Mucosa of stomach (tissue), 1 donor: Measurements from ENCODE around the gene FCGR3A.
"Not testable (repeated sequence)": the region's sequence is repeated elsewhere in the genome, so short reads cannot be mapped to it uniquely, and the experiment has no call there.

Experiments used
- H3K27me3 ChIP-seq: one replicate; pipeline ENCODE4 v1.7.0; 2013; ENCODE audit warnings: mild to moderate bottlenecking, low read length; ENCODE audit not compliant: control insufficient read depth, insufficient read depth
- H3K36me3 ChIP-seq: one replicate; pipeline ENCODE4 v1.7.0; 2013; ENCODE audit warnings: low read length; ENCODE audit not compliant: control insufficient read depth, insufficient read depth
- H3K4me1 ChIP-seq: one replicate; pipeline ENCODE4 v1.7.0; 2013; ENCODE audit warnings: mild to moderate bottlenecking, low read length; ENCODE audit not compliant: control insufficient read depth, insufficient read depth
- H3K4me3 ChIP-seq: one replicate; pipeline ENCODE4 v1.7.0; 2013; ENCODE audit warnings: low read length
- H3K9ac ChIP-seq: one replicate; pipeline ENCODE4 v1.7.0; 2013; ENCODE audit warnings: mild to moderate bottlenecking, low read length, moderate library complexity
- H3K9me3 ChIP-seq: one replicate; pipeline ENCODE4 v1.7.0; 2013; ENCODE audit warnings: mild to moderate bottlenecking, low read length, moderate library complexity; ENCODE audit not compliant: control insufficient read depth
- donor health status: Pancreatic carcinoma.

FCGR3A gene

DNA sequence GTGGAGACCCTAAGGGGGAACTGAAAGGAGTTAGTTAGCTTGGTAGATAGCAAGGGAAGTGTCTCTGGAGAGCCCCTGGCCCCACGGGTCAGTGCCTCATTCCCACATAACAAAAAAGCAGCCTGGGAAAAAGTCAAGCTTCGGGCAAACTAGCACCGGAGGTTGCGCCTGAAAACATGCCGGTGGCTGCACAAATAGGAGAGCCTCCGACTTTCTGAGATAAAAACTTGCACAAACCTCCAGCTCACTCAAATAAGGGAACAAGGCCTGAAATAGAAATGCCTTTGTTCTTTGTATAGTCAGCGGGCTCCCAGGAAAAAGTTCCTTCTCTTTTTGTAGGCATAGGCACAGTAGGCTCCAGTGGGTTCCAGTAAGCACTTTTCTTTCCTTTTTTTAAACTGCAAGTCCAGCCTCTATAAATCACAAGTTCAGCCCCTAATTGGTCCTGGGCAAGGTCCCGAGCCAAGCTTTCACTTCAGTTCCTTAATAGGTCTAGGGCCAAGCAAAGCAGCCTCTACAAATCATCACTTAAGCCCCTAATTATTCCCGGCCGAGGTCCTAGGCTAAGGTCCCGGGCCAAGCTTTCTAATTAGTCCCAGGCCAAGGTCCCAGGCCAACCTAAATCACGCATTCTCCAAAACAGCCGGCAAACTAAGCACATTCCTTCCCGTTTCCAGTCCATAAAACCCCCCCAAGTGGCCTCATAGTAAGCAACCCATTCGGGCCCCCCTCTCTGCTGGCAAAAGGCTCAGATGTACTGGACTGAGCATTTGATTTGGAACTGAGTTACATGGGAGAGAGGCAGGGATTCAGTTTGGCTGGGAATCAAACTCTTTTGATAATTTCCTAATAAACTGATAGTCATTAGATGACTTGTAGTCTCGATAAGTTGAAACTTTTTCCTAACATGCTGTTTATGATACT lies 16.7 kb downstream of the FCGR3A start:
- H3K4me1 ChIP-seq, H3K9ac ChIP-seq, H3K27me3 ChIP-seq, H3K36me3 ChIP-seq, H3K9me3 ChIP-seq, H3K4me3 ChIP-seq: not testable (repeated sequence)

DNA sequence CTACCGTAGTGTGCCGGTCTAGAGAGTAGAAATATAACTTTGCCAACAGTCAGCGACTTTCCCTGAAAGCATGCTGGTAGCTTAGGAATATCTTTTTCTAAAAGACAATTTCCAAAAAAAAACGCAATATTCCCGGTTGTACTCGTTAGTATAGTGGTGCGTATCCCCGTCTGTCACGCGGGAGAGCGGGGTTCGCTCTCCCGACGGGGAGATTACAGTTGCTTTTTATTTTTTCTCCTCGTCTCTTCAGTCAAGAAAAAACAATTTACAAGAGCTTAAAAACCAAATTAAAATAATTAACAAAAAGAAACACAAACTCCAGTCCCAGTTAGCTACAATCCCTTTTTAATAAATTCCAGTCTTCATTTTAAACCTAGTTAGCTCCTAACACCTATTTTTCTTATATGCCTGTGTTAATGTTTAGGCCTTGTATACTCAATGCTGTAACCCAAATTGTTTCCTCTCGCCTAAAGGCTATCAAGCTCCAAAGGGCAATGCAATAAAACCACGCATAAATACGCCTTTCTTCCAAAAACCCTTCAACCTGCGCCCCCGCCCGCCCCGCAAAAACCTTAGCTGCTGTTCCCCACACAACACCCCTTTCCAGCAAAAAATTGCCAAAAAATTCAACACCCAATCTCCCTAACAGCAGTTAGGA lies 17.5 kb downstream of the FCGR3A start:
- no peak overlapping the region for H3K9ac ChIP-seq
- peaks cover 4% of the 10 kb centered on the region for H3K27me3 ChIP-seq
- H3K36me3 ChIP-seq: no peaks in the 10 kb centered on the region
- no peak overlapping the region for H3K4me3 ChIP-seq
- peaks cover 5% of the 10 kb centered on the region for H3K4me1 ChIP-seq
- H3K9me3 ChIP-seq: no peaks in the 10 kb centered on the region

GRCh38 chr1:161530671-161531641 lies 18.7 kb downstream of the FCGR3A start:
- Histone ChIP-seq H3K9ac (peak overlapping the region; percentile 61), H3K4me3 (peak overlapping the region; percentile 56)
- not testable (repeated sequence) for H3K36me3 ChIP-seq, H3K27me3 ChIP-seq, H3K4me1 ChIP-seq, H3K9me3 ChIP-seq

DNA sequence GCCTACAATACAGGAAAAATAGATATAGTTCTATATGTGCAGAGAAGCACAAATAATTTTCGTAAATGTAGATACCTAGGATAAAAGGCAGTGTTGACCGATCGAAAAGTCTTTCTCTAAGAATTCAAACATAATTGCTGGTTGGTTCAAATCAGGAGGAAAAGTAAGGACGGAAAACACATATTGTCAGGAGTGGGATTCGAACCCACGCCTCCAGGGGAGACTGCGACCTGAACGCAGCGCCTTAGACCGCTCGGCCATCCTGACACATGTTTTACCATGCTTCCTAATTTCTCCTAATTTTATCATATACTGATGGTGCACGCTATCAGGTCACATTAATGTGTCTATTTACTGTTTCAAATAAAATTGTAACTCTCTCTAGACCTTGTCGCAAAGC lies 19.5 kb downstream of the FCGR3A start:
- not testable (repeated sequence) for H3K9me3 ChIP-seq, H3K9ac ChIP-seq, H3K27me3 ChIP-seq, H3K4me3 ChIP-seq, H3K36me3 ChIP-seq, H3K4me1 ChIP-seq

DNA sequence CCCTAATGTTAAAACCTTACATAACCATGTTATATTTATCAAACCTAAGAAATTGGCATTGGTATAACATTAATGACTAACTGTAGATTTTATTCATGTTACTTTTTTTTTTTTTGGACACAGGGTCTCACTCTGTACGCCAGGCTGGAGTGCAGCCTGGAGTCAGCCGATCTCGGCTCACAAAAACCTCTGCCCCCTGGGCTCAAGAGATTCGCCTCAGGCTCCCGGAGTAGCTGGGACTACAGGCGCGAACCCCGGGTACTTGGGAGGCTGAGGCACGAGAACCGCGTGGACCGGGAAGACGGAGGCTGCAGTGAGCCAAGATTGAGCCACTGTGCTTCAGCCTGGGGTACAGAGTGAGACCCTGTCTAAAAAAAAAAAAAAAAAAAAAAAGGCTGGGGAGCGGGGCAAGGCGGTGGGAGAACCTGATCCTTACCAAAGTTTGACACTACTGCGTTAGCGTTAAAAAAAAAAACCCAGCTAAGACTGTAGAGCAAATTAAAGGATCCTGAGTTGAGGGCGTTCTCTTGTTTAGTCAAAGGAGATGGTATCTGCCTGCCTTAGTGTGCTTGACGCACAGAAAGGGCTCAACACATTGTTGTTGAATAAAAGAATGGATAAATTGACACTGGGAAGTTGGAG lies 20.0 kb downstream of the FCGR3A start:
- not testable (repeated sequence) for H3K36me3 ChIP-seq, H3K27me3 ChIP-seq, H3K4me1 ChIP-seq, H3K9ac ChIP-seq, H3K4me3 ChIP-seq, H3K9me3 ChIP-seq

- not testable (repeated sequence) for H3K27me3 ChIP-seq
Measured at GRCh38 chr1:161528550-161528949, 21.1 kb downstream of the FCGR3A start.

GRCh38 chr1:161525918-161526317 lies 23.7 kb downstream of the FCGR3A start:
- not testable (repeated sequence) for H3K27me3 ChIP-seq, H3K4me3 ChIP-seq, H3K9ac ChIP-seq, H3K4me1 ChIP-seq, H3K9me3 ChIP-seq, H3K36me3 ChIP-seq

More at GRCh38 chr1:161528550-161528949, 21.1 kb downstream of the FCGR3A start:
- H3K4me3 ChIP-seq, H3K9ac ChIP-seq, H3K4me1 ChIP-seq, H3K36me3 ChIP-seq, H3K9me3 ChIP-seq: not testable (repeated sequence)

DNA sequence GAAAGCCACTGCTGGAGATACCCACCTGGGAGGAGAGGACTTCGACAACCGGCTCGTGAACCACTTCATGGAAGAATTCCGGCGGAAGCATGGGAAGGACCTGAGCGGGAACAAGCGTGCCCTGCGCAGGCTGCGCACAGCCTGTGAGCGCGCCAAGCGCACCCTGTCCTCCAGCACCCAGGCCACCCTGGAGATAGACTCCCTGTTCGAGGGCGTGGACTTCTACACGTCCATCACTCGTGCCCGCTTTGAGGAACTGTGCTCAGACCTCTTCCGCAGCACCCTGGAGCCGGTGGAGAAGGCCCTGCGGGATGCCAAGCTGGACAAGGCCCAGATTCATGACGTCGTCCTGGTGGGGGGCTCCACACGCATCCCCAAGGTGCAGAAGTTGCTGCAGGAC lies 24.3 kb downstream of the FCGR3A start:
- not testable (repeated sequence) for H3K9me3 ChIP-seq, H3K36me3 ChIP-seq, H3K9ac ChIP-seq, H3K27me3 ChIP-seq, H3K4me3 ChIP-seq, H3K4me1 ChIP-seq

DNA sequence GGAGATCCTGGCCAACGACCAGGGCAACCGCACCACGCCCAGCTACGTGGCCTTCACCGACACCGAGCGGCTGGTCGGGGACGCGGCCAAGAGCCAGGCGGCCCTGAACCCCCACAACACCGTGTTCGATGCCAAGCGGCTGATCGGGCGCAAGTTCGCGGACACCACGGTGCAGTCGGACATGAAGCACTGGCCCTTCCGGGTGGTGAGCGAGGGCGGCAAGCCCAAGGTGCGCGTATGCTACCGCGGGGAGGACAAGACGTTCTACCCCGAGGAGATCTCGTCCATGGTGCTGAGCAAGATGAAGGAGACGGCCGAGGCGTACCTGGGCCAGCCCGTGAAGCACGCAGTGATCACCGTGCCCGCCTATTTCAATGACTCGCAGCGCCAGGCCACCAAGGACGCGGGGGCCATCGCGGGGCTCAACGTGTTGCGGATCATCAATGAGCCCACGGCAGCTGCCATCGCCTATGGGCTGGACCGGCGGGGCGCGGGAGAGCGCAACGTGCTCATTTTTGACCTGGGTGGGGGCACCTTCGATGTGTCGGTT lies 24.8 kb downstream of the FCGR3A start:
- not testable (repeated sequence) for H3K4me3 ChIP-seq, H3K9me3 ChIP-seq, H3K27me3 ChIP-seq, H3K9ac ChIP-seq, H3K36me3 ChIP-seq, H3K4me1 ChIP-seq

- Histone ChIP-seq H3K9ac (peak within 1 kb of the TSS; percentile 69), H3K4me3 (peak within 1 kb of the TSS; percentile 71)
- H3K4me1 ChIP-seq, H3K27me3 ChIP-seq, H3K36me3 ChIP-seq, H3K9me3 ChIP-seq: not testable (repeated sequence)
Measured at GRCh38 chr1:161523817-161524741, 25.5 kb downstream of the FCGR3A start, which contains the start of gene HSPA6. HSPA6 (plus strand) TSS chr1:161524540; CDS start chr1:161524659, 119 bp downstream.
